ENCODE data around the gene FLNC.

FLNC gene

DNA sequence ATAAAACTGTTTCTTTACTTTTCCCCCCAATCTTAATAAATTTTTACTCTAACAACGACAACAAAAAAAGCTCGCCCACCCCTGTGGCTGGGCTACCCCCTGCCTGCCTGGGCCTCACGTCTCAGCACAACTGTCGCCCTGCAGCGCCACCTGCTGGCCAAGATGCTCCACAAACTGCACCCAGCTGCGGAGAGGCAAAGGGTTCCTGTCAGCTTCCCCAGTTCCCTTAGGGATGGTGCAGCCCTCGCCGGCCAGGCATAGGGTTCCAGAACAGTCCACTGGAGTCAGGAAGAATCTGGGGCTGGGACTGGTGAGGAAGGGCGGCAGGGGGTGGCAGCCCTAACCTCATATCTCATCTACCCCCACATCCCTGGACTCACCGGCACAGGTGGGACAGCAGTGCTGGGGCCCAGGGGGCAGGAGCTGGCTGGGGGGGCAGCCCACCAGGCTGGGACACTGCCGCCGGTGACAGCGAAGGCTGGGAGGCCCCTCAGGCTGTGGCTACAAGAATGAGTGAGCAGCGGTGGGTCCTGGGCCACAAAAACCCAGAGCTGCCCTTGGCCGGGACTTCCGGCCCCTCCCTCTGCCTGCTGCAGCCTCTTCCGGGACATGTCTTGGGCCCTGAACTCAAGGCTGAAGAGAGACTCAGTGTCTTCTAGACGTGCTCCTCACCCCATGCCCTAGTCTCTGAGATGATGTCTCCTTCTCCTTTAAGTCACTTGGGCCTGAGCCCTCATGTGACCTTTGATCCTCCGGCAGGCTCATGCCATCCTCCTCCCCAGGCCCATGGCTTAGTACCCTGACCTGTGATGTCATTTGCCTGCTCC, 53.6 kb downstream of the FLNC start:
- DNase-seq = peak; percentile 80 to 86

DNA sequence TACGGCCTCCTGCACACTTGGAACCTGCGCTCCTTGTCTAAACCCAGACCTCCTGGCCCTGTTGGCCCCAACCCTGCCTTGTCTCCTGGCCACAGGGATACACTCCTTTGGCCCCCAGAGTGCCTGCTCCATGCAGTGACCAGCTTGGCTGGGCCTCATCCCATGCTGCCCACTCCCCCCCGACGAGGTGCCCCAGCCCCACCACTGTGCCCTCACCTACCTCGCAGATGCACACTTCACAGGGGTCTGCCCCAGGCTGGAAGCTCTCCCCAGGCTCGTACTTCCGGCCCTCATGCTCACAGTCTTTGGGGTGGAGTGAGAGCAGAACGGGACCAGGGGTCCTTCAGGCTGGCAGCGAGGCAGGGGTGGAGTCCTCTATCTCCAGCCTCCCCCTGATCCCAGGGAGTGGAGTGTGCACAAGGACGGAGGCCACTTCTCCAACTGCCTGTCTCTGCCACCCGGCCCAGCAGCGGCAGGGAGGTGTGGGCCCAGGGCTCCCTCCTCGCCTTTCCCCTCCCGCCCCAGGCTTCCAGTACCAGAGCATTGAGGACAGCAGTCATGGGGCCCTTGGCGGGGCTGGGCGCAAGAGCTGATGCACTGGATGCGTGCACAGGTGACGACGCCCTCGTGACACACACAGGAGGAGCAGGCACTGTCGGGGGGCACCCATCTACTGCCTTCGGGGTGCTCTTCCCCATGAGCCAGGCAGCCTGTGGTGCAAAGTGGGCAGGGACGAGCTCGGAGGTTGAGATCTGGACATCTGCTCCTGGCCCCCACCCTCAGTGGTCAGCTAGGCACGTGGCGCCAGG, 54.6 kb downstream of the FLNC start:
- no peak for DNase-seq

DNA sequence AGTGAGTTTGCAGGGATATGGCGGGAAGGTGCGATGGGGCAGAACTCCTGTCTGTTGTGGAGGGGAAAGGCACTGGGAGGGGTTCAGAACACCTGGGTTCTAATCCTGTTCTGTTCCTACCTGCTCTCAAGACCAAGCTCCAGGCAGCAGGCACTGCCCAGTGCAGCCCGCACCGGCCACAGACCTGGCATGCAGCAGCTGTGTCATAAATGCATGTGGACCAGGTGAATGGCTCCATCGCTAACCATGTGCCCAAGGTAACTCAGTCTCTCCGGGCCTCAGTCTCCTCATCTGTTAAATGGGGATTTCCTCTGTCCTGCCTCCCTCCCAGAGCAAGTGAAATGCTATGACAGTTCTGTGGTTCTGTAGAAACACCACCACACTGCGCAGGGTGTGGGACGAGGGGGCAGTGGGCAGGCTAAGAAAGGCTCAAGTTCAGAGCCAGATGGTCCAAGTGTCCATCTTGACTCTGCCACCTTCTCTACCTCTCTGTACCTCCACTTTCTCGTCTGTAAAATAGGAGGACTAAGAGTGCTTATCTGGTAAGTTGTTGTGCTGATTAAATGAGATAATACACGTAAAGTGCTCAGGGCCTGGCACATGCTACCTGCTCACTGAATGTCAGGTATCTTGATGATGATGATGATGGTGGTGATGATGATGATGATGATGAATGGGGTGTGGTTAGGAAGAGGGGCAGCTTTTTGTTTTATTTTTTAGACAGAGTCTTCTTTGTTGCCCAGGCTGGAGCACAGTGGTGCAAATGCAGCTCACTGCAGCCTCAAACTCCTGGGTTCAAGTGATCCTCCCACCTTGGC, 55.4 kb downstream of the FLNC start:
- no peak for DNase-seq

DNA sequence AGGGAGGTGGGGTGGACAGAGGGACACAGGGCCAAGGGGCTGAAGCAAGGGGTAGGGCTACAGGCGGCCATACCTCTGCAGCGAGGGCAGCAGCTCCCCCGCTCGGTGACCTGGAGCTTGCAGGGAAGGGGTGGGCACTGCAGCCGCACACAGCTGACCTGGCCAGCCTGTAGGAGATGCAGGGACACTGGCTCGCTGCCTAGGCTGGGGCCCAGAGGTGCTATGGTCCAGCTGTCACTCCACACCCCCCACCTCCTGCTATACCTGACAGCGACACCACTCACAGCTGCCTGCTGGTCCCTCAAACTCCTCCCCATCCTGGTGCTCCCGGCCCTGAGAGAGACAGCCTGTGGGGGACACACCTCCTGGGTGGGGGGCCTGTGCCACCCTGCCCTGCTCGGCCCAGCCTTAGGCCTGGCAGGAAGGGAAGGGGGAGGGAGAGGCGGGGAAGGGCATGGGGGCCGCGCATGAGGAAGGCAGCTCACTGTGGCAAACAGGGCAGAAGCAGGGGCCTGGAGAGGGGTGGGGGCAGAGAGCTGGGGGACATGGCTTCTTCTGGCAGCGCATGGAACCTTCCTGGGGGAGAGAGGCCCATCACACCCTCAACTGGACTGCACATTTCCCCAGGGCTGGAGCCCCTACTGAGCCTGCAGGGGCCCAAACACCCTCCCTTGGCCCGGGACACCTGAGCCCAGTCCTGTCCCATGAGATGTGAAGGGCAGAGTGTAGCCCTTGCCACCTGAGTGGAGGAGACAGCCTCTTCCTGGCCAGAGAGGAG, 56.4 kb downstream of the FLNC start:
- DNase-seq = no peak

DNA sequence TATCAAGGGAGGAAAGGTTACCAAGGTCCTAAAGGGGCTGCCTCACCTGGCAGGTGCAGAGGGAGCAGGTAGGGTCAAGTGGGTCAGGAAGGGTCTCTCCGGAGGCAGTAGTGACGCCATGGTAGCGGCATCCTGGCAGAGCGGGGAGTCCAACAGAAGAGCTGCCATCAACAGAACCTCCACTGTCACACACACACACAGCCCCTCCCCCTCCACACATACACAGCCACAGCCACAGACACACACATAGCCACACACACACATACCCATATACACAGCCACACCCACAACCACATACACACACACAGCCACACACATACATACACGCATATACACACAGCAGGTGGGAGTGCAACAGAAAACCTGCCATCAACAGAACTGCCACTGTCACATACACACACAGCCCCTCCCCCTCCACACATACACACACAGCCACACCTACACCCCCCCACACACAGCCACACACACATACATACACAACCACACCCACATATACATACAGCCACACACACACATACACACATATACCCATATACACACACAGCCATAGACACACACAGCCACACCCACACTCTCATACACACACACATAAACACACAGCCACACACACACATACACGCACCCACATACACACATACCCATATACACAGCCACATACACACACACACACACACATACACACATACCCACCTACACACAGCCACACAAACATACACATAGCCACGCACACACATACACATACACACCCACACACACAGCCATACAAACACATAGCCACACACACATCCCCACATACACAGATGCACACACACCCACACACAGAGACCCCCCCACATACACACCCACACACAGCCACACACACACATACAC, 57.2 kb downstream of the FLNC start:
- no peak for DNase-seq

DNA sequence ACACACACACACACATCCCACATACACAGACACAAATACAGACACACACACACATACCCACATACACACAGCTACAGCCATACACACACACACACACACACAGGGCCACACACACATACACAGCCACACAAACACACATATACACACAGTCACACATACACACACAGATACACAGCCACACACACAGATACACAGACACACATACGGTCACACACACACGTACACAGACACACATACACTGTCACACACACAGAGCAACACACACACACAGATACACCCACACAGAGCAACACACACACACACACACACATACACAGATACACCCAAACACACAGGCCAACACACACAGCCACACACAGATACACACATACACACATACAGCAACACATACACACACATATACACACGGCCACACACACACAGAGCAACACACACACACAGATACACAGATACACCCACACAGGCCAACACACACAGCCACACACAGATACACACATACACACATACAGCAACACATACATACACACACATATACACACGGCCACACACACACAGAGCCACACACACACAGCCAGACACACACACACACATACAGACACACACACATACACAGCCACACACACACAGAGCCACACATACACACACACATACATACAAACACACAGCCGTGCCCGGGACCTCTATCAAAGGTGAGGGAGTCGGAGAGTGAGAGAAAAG, 58.0 kb downstream of the FLNC start:
- DNase-seq = no peak

DNA sequence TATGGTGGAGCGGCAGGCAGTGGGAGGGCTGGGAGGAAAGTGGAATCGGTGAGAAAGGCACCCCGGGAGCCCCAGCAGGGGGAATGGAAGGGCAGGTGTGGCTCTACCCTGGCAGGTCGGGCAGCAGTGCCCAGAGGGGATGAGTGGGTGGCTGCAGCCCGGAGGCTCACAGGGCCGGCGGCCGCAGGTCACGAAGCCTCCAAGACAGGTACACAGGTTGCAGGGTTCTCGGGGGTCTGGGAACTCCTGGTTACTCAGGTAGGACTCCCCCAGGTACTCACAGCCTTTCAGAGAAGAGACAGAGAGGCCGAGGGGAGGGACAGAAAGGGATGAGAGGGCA, 58.5 kb downstream of the FLNC start:
- DNase-seq = no peak

DNA sequence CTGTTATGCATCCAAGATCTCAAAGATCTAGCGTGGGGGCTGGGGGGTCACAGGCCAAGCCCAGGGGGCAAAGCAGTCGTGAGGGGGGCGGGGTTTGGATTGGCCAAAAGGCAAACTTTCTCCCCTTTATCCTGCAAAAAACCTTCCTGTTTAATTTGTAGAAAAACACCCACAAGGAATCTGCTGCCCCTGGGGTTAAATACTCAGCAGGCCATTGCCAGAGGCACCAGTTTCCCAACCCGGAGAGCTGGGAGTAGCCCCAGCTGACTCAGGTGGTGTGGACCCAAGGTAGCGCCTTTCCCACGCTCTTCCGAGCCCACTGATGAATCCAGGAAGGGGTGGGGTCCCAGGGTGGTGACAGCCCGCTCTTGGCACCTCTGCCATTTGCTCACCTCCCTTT, 58.9 kb downstream of the FLNC start:
- DNase-seq = no peak

DNA sequence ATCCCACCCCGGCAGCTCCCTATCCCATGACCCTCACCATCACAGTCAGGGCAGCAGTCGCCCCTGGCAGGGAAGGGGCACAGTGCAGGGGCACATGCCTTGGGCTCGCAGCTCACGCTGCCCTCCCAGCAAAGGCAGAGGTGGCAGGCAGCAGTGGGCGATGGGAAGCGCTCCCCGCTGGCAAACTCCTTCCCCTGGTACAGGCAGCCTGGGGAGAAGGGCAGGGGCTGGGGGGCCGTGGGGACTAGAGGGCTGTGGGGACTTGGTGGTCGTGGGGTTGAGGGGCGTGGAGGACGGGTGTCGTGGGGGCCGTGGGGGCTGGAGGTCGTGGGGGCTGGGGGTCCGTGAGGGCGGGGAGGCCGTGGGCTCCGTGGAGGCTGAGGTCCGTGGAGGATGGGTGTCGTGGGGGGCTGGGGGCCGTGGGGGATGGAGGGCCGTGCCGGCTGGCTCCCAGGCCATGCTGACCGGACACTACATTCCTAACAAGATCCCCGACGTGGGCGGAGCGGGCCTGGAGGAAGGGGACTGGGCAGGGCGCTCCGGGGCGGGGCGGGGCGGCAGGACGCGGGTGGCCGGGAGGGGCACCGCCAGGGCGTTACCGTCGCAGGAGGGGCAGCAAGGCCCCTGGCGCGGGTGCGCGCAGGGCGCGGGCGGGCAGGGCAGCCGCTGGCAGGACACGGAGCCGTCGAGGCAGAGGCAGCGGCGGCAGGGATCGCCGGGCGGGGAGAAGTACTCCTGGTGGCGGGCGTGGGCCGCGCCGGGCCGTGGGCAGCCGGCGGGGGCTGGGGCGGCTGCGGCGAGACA, 60.3 kb downstream of the FLNC start:
- DNase-seq = no peak

DNA sequence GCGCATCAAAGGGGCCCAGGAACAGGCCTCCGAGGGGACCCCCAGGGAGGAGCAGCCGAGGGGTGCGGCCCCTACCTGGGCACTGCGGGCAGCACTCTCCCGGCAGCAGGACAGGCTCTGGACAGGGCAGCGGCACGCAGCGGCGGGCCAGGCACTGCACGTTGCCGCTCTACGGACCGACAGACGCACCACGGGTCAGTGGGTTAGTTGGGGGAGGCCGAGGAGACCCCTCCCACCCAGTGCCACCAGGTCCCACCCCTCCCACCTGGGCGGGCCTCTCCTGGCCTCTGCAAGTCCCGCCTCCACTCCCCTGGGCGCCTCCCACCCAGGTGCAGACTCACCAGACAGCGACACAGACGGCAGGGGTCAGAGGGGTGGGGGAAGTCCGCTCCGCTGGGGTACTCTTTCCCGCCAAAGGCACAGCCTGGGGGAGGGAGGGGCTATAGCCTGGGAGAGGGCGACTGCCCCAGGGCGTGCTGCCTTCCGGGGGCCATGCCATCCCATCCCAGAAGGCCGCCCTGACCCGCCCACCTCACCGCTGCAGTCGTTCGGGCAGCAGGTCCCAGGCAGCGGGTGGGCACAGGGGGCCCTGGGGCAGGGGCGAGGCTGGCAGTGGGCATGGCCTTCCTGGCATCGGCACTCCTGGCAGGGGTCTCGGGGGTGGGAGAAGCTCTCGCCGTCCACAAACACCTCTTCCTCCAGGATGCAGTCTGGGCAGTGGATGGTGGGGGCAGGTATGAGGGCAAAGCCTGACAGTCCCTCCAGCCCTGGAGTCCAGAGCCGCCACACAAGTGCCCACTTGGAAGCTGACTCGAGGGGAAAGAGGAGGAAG, 61.1 kb downstream of the FLNC start:
- DNase-seq = peak in 1 of 2 donors; percentile 28

DNA sequence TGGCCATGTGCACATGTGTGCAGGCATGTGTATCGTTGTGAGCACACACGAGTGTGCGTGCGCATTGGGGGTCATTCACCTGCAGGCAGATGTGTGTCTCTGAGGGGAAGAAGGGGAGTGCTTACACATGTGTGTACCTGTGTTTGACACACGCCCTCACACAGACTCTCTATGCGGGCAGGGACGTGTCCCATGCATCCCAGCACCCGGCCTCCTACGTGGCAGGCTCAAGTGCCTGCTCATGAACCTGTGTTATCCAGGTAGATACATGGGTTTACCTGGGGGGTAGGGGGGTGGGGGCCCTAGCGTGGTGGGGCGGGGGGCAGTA, 61.7 kb downstream of the FLNC start:
- no peak for DNase-seq

DNA sequence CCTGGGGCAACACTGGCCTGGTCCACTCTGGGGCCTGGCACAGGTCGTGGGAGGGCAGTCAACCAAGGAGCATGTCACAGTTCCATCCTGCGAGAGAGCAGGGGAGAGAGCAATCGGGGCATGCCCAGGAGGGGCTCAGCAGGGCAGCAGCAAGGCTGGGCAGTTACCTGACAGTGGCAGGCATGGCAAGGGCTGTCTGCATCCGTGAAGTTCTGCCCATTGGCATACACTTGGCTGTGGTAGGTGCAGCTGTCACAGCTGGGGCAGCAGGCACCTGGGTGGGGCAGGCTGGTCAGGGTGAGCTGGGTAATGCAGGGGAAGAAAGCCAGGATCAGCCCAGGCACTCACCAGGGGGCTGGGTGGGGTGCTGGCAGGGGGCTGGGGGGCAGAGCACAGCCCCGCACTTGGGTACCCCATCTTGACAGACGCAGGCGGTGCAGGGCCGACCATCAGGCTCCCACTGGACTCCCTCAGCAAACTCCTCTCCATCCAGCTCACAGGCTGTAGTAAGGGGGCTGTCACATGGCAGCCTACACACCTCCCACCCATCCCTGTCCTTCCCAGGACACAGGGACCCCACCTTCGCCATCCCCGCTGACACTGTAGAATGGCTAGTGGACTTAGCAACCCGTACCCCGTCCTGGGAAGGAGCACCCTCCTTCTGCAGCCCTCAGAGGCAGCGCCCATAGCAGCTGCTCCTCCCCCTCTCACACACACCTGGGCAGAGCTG, 62.5 kb downstream of the FLNC start:
- no peak for DNase-seq

DNA sequence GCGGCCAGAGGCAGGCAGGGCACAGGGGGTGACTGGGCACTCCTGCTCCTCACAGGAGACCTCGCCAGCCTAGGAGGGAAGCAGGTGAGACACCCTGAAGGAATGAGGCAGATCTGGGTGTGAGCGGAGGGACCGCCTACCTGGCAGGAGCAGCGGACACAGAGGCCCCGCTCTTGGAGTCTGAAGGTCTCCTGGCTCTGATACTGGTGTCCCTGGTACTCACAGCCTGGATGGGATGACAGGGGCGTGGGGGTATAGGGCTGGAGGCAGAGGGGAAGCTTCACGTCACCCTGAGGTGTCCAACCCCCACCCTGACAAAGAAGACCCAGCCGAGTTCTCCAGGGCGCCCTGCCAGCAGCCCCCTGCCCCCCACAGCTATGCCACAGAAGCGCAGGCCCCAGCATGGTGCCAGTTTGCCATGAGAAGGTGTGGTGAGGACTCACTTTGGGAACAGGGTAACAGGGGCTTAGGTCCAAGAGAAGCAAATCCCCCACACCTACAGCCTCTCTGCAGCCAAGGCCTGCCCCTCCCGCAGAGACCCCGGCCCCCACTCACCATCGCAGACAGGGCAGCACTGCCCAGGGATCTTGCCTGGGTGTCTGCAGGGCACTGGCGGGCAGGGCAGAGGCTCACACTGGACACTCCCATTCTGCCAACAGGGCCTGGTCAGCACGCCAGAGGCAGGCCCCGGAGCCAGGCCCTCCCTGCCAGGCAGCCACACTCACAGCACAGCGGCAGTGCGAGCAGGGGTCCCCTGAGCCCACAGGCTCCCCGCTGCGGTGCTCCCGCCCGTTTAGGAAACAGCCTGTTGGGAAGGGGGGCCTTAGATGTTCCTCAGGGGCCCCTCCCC, 63.3 kb downstream of the FLNC start:
- no peak for DNase-seq

DNA sequence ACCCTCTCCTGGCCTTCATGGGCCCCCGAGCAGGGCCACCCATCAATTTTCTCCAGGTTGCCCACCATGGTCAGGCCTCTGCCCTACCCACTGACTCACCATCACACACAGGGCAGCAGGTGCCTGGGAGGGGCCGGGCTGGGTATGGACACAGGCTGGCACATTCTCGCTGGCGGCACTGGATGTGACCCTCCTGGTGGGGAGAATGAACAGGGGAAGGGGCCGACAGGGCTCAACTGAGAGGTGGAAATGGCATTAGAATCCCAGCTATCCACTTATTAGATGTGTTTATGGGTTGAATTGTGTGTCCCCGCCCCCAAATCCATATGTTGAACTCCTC, 63.9 kb downstream of the FLNC start:
- no peak for DNase-seq

DNA sequence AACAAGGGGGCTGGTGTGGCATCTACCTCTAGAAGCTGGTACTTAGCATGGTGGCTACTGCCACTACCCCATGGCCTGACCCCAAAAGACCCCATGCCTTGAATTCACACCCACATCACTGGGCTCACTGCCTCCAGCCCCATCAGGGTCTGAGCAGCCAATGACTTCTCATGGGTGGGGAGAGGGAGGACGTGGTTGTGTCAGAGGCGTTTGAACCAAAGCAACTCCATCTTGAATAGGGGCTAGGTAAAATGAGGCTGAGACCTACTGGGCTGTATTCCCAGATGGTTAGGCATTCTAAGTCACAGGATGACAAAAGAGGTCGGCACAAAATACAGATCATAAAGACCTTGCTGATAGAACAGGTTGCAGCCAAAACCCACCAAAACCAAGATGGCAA, 65.1 kb downstream of the FLNC start:
- no peak for DNase-seq

DNA sequence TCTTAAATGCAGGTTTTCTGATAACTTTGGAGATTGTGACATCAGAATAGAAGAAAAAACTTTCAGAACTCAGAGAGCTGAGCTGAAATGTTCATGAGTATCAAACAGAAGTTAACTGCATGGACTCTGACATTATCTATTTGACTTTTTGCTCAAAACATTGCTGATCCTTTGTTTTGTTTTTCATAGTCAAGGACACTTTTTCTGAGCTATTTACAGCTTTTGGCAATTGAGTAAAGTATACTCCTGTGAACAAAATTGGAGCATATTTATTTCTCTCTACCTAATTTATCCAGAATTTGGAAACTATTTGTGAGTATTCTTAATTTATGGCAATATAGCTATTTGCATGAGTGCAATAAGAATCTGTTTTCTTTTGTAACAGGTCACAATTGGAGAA, 69.2 kb downstream of the FLNC start:
- no peak for DNase-seq

DNA sequence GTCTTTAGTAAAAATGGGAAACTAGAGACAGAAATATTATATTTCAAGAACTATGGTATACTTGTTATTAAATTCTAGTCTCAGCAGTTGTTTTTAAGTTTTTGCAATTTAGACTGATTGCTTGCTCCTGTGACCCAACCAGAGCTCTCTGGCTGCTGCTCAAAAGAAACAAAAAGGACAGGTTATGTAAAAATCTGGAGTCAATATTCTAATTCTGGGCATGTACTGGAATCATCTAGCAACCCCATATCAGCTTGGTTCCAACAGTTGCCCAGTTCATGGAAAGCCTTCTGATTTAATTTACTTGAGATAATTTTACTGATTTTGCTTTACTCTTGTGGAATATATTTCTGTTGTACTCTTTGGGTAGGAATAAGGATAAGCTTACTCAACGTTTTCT, 70.0 kb downstream of the FLNC start:
- no peak for DNase-seq

Measured in activated CD4-positive, alpha-beta T cell treated with anti-CD3 and anti-CD28 coated beads for 4 hours (primary cell).